Neural progenitor cell (in vitro differentiated cells): ENCODE data around the gene RDH11. TPM values are rescaled to one million over a fixed set of nuclear protein-coding genes. Genes with fewer than 3 reads are reported as not detected.
A peak's percentile ranks its signal among the peaks of the same experiment; 100 is the strongest.

ENCODE experiments used
- DNase-seq: peaks from one replicate; pipeline ENCODE4 v3.0.0-alpha.2; 2016; ENCODE audit warnings: low spot score
- H2AFZ ChIP-seq: fragments of 200-600 bp; sonication (generic); replicated peaks from 2 replicates; pipeline ENCODE4 v1.6.1; 2016; ENCODE audit warnings: antibody characterized with exemption
- H3F3A ChIP-seq: fragments of 200-600 bp; sonication (generic); 2 replicates; pipeline ENCODE4 v1.6.1; 2016; ENCODE audit warnings: antibody characterized with exemption, low read depth
- H3K27ac ChIP-seq: fragments of 200-600 bp; sonication (generic); 2 replicates; pipeline ENCODE4 v1.5.1; 2016; ENCODE audit warnings: mild to moderate bottlenecking
- H3K27me3 ChIP-seq: fragments of 200-600 bp; sonication (generic); 2 replicates; pipeline ENCODE4 v1.6.1; 2016; ENCODE audit warnings: mild to moderate bottlenecking, moderate library complexity
- H3K36me3 ChIP-seq: fragments of 200-600 bp; sonication (generic); 2 replicates; pipeline ENCODE4 v1.5.1; 2016
- H3K4me1 ChIP-seq: fragments of 200-600 bp; sonication (generic); 2 replicates; pipeline ENCODE4 v1.6.1; 2016; ENCODE audit warnings: mixed run types
- H3K4me2 ChIP-seq: fragments of 200-600 bp; sonication (generic); 2 replicates; pipeline ENCODE4 v1.6.1; 2016
- H3K4me3 ChIP-seq: fragments of 200-600 bp; sonication (generic); 2 replicates; pipeline ENCODE4 v1.5.1; 2016
- H3K79me2 ChIP-seq: fragments of 200-600 bp; sonication (generic); 2 replicates; pipeline ENCODE4 v1.6.1; 2016; ENCODE audit warnings: low read depth
- H3K9ac ChIP-seq: fragments of 200-600 bp; sonication (generic); 2 replicates; pipeline ENCODE4 v1.6.1; 2016
- H3K9me3 ChIP-seq: fragments of 200-600 bp; sonication (generic); 2 replicates; pipeline ENCODE4 v1.5.1; 2016; ENCODE audit warnings: low read depth
- H4K20me1 ChIP-seq: fragments of 200-600 bp; sonication (generic); 2 replicates; pipeline ENCODE4 v1.6.1; 2016; ENCODE audit warnings: low read depth
- H3K27ac Mint-ChIP-seq: 3 replicates; pipeline ENCODE4 v1.8.0; 2021; ENCODE audit warnings: mixed read lengths
- H3K27me3 Mint-ChIP-seq: 2 replicates; pipeline ENCODE4 v1.8.0; 2022; ENCODE audit warnings: low read depth, mild to moderate bottlenecking, inconsistent platforms, moderate library complexity, mixed read lengths; ENCODE audit not compliant: insufficient read depth
- H3K36me3 Mint-ChIP-seq: 3 replicates; pipeline ENCODE4 v1.8.0; 2021; ENCODE audit warnings: mixed read lengths
- H3K4me1 Mint-ChIP-seq: 3 replicates; pipeline ENCODE4 v1.8.0; 2021; ENCODE audit warnings: mixed read lengths
- H3K4me3 Mint-ChIP-seq: 3 replicates; pipeline ENCODE4 v1.8.0; 2021; ENCODE audit warnings: mild to moderate bottlenecking, moderate library complexity, mixed read lengths
- H3K9me3 Mint-ChIP-seq: 3 replicates; pipeline ENCODE4 v1.8.0; 2020; ENCODE audit warnings: mixed read lengths
- CTCF ChIP-seq: fragments of 200-600 bp; sonication (generic); IDR thresholded peaks from 2 replicates; pipeline ENCODE4 v1.5.1; 2017; ENCODE audit warnings: antibody characterized with exemption, mild to moderate bottlenecking
- EZH2 ChIP-seq: fragments of 200-600 bp; sonication (generic); IDR thresholded peaks from 2 replicates; pipeline ENCODE4 v1.6.1; 2017; ENCODE audit warnings: antibody characterized with exemption, mild to moderate bottlenecking, moderate library complexity
- EZH2phosphoT487 ChIP-seq: fragments of 200-600 bp; sonication (generic); IDR thresholded peaks from 2 replicates; pipeline ENCODE4 v1.6.1; 2017; ENCODE audit warnings: antibody characterized with exemption
- total RNA-seq: library from RNA; depleted of rRNA; stranded (reverse); fragments of >200 nt; gene quantifications from 2 replicates; pipeline ENCODE4 v1.2.3, GENCODE V29; 2015; ENCODE audit warnings: low replicate concordance

The RDH11 gene
- total RNA-seq, 1 donor from 2014 or later: 90.6 TPM

GRCh38 chr14:67641902-67642749 is 53.4 kb downstream of the RDH11 start:
- no peak for DNase-seq
- Histone ChIP-seq H4K20me1 (peaks cover 2% of the 10 kb centered on the region), H3K27ac (no peak overlapping the region)

DNA sequence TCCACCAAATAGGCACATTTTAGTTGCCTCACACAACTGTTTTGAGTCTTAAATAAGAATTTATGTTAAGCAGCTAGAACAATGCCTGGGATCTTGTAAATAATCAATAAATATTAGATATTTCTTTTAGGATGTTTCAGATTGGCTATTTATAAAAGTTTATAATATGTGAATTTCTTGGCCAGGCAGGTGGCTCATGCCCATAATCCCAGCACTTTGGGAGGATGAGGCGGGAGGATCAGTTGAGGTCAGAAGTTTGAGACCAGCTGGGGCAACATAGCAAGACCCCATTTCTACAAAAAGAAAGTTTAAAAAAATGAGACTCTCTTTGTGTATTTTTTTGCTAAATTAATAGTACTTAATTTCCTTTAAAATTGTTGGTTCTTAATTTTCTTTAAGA is 54.1 kb downstream of the RDH11 start:
- Histone ChIP-seq H3K4me2 (no peak overlapping the region), H3K79me2 (peaks cover 5% of the 10 kb centered on the region), H3F3A (no peaks in the 10 kb centered on the region), H3K36me3 (peaks cover 2% of the 10 kb centered on the region), H3K4me3 (no peak overlapping the region), H4K20me1 (peaks cover 2% of the 10 kb centered on the region), H3K27me3 (no peaks in the 10 kb centered on the region), H3K27ac (no peak overlapping the region), H3K4me1 (no peaks in the 10 kb centered on the region), H2AFZ (no peak overlapping the region), H3K9me3 (no peaks in the 10 kb centered on the region), H3K9ac (no peak overlapping the region)
- TF ChIP-seq CTCF: no peak
- no peak for TF ChIP-seq EZH2phosphoT487
- no peak for TF ChIP-seq EZH2
- Mint-ChIP-seq H3K9me3 (no peaks in the 10 kb centered on the region), H3K4me3 (no peak overlapping the region), H3K4me1 (no peaks in the 10 kb centered on the region), H3K27me3 (peaks cover 2% of the 10 kb centered on the region), H3K27ac (no peak overlapping the region), H3K36me3 (peaks cover 5% of the 10 kb centered on the region)
- DNase-seq: no peak

More at GRCh38 chr14:67641902-67642749, 53.4 kb downstream of the RDH11 start:
- no peak overlapping the region for H3K4me2 ChIP-seq
- Mint-ChIP-seq H3K9me3 (no peaks in the 10 kb centered on the region), H3K4me1 (no peaks in the 10 kb centered on the region), H3K36me3 (peaks cover 8% of the 10 kb centered on the region), H3K27ac (no peak overlapping the region), H3K4me3 (peak overlapping the region; percentile 52), H3K27me3 (peaks cover 2% of the 10 kb centered on the region)
- peaks cover 5% of the 10 kb centered on the region for H3K79me2 ChIP-seq
- no peaks in the 10 kb centered on the region for H3K27me3 ChIP-seq
- no peak overlapping the region for H3K4me3 ChIP-seq
- H3K36me3 ChIP-seq: peaks cover 2% of the 10 kb centered on the region
- TF ChIP-seq EZH2 (no peak), EZH2phosphoT487 (no peak)
- no peaks in the 10 kb centered on the region for H3K4me1 ChIP-seq
- no peaks in the 10 kb centered on the region for H3K9me3 ChIP-seq
- H3F3A ChIP-seq: no peaks in the 10 kb centered on the region
- H2AFZ ChIP-seq: no peak overlapping the region
- no peak overlapping the region for H3K9ac ChIP-seq

GRCh38 chr14:67638642-67639041 is 56.9 kb downstream of the RDH11 start:
- no peak overlapping the region for H3K27ac Mint-ChIP-seq
- no peaks in the 10 kb centered on the region for H3K9me3 Mint-ChIP-seq
- no peak overlapping the region for H2AFZ ChIP-seq
- no peak overlapping the region for H3K4me3 Mint-ChIP-seq
- no peaks in the 10 kb centered on the region for H3K27me3 ChIP-seq
- no peak overlapping the region for H3K27ac ChIP-seq
- TF ChIP-seq EZH2: no peak
- TF ChIP-seq EZH2phosphoT487: no peak
- no peak for TF ChIP-seq CTCF
- peaks cover 5% of the 10 kb centered on the region for H3K79me2 ChIP-seq
- H3K9ac ChIP-seq: no peak overlapping the region
- DNase-seq: no peak
- H4K20me1 ChIP-seq: peaks cover 2% of the 10 kb centered on the region
- no peaks in the 10 kb centered on the region for H3K4me1 ChIP-seq
- no peaks in the 10 kb centered on the region for H3F3A ChIP-seq
- peaks cover 2% of the 10 kb centered on the region for H3K36me3 Mint-ChIP-seq
- H3K4me1 Mint-ChIP-seq: no peaks in the 10 kb centered on the region
- no peak overlapping the region for H3K4me2 ChIP-seq
- no peak overlapping the region for H3K4me3 ChIP-seq
- H3K27me3 Mint-ChIP-seq: peaks cover 2% of the 10 kb centered on the region
- no peaks in the 10 kb centered on the region for H3K9me3 ChIP-seq
- H3K36me3 ChIP-seq: no peaks in the 10 kb centered on the region

GRCh38 chr14:67636361-67636919 is 59.1 kb downstream of the RDH11 start:
- H3K4me1 Mint-ChIP-seq: no peaks in the 10 kb centered on the region
- H3K79me2 ChIP-seq: peaks cover 3% of the 10 kb centered on the region
- H2AFZ ChIP-seq: no peak overlapping the region
- H3K4me1 ChIP-seq: no peaks in the 10 kb centered on the region
- no peak overlapping the region for H3K27ac ChIP-seq
- H3K4me3 ChIP-seq: no peak overlapping the region
- H3K9me3 Mint-ChIP-seq: no peaks in the 10 kb centered on the region
- H3K36me3 Mint-ChIP-seq: peaks cover 11% of the 10 kb centered on the region
- no peaks in the 10 kb centered on the region for H3K36me3 ChIP-seq
- no peak overlapping the region for H3K9ac ChIP-seq
- no peak overlapping the region for H3K4me3 Mint-ChIP-seq
- no peaks in the 10 kb centered on the region for H3K9me3 ChIP-seq
- DNase-seq: no peak
- H3K27ac Mint-ChIP-seq: no peak overlapping the region
- no peak overlapping the region for H3K4me2 ChIP-seq
- no peaks in the 10 kb centered on the region for H3K27me3 ChIP-seq
- TF ChIP-seq EZH2 (no peak), CTCF (no peak), EZH2phosphoT487 (no peak)
- H4K20me1 ChIP-seq: no peaks in the 10 kb centered on the region
- H3K27me3 Mint-ChIP-seq: no peaks in the 10 kb centered on the region
- H3F3A ChIP-seq: no peaks in the 10 kb centered on the region
